Measurements from ENCODE around the gene PYGO2. TPM values are rescaled to one million over a fixed set of nuclear protein-coding genes. Genes with fewer than 3 reads are reported as not detected.
A peak's percentile ranks its signal among the peaks of the same experiment; 100 is the strongest.

PYGO2 gene
- total RNA-seq, 5 donors from 2014 or later (not counting 1 experiment from before 2014, with no cell fraction given) = 36.0 to 70.8 (median 68.5) TPM

- no peak overlapping the region for H3K4me3 Mint-ChIP-seq
- WGBS (ENCODE audit: insufficient coverage) = 84% methylated on average over 14 of the region's 15 CpGs
- H3K27me3 Mint-ChIP-seq = no peaks in the 10 kb centered on the region
- H3K4me3 ChIP-seq (ENCODE audit: control insufficient read depth in 1 of 2, extremely low read depth in 1 of 2, low read length in 1 of 2) = no peak overlapping the region
- peaks cover 10 to 77% of the 10 kb centered on the region in 2 experiments for H3K4me1 ChIP-seq (ENCODE audit: control insufficient read depth in 1 of 2, extremely low read depth in 1 of 2, insufficient read depth in 2 of 2, low read length in 2 of 2)
- H3K36me3 ChIP-seq (ENCODE audit: control insufficient read depth in 2 of 2, extremely low read depth in 1 of 2, insufficient read depth in 1 of 2, low read length in 1 of 2) = peaks cover 28 to 54% of the 10 kb centered on the region in 2 donors
- DNase-seq (no peak), ATAC-seq (replicated peaks in 1 of 4) (no peak)
- H3K9me3 Mint-ChIP-seq = no peaks in the 10 kb centered on the region
- ChIA-PET POLR2A (interaction anchor here (0.5 to 1.3 kb wide), 4 partner anchors 9 to 463 kb away, joined by 3 to 7 read pairs (median 4); partner anchors contain the start of gene PBXIP1 (in 1 of the 2)), CTCF (interaction anchor here in 1 of 2 donors (0.6 kb wide), 1 partner anchor 179 kb away, joined by 3 read pairs; no protein-coding TSS in a partner anchor)
- no peak overlapping the region for H3K27ac Mint-ChIP-seq
- peaks cover 14% of the 10 kb centered on the region for H3K36me3 Mint-ChIP-seq
- no peaks in the 10 kb centered on the region for H3K9me3 ChIP-seq
- no peaks in the 10 kb centered on the region for H3K27me3 ChIP-seq (replicated peaks in 1 of 2; ENCODE audit: control insufficient read depth in 2 of 2, extremely low read depth in 1 of 2, insufficient read depth in 2 of 2, low read length in 1 of 2)
- peak overlapping the region; percentile 20 for H3K27ac ChIP-seq (ENCODE audit: low read length)
- H3K4me1 Mint-ChIP-seq = peaks cover 52 to 61% (median 57%) of the 10 kb centered on the region in 3 donors
Observed at GRCh38 chr1:154945160-154945961, 16.2 kb downstream of the PYGO2 start.

DNA sequence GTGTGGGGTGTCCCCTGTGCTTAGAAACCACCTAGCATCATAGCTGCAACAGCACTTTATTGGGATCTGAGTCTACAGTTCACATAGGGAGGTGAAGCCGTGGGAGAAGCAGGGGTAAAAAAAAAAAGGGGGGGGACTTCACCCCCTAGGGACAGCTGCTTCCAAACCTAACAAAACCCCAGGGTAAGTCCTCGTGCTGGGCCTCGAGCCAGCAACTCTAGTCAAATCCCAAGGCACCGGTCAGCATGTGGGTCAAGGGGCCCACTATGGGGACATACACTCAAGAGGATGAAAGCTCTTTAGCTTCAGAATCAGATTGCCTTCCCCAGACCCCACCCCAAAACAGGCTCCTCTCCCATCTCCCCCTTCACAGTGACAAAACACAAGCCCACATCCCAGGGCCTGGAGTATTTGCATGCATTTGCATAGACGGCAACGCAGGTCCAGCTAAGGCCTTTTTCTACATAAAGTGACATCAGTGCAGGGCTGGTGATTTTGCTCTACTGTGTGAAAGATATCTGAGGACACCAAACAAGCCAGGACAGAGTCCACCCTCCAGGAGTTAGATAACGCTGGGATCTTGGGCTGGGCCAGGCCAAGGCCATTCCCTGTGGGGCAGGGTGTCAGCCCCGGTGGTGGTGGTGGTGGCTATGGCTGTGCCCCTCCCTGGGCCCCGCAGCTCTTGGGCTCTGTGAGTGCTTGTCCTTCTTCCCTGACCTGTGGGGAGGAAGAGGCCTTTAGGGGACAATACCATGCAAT is 17.0 kb downstream of the PYGO2 start:
- peaks cover 12 to 81% of the 10 kb centered on the region in 2 experiments for H3K4me1 ChIP-seq (ENCODE audit: control insufficient read depth in 1 of 2, extremely low read depth in 1 of 2, insufficient read depth in 2 of 2, low read length in 2 of 2)
- peak overlapping the region; percentile 52 to 91 for H3K27ac Mint-ChIP-seq
- peaks cover 28 to 49% of the 10 kb centered on the region in 2 donors for H3K36me3 ChIP-seq (ENCODE audit: control insufficient read depth in 2 of 2, extremely low read depth in 1 of 2, insufficient read depth in 1 of 2, low read length in 1 of 2)
- no peaks in the 10 kb centered on the region for H3K9me3 ChIP-seq
- POLR2A ChIA-PET = interaction anchor here (0.6 to 1.3 kb wide), 5 partner anchors 9 to 29 kb away, joined by 3 to 4 read pairs (median 3); partner anchors contain the start of gene PBXIP1 (in 1 of the 2)
- H3K27ac ChIP-seq (ENCODE audit: low read length) = peak overlapping the region; percentile 93
- peak overlapping the region in 1 of 3 donors; percentile 58 for H3K4me3 Mint-ChIP-seq
- no peaks in the 10 kb centered on the region for H3K27me3 ChIP-seq (replicated peaks in 1 of 2; ENCODE audit: control insufficient read depth in 2 of 2, extremely low read depth in 1 of 2, insufficient read depth in 2 of 2, low read length in 1 of 2)
- no peaks in the 10 kb centered on the region for H3K9me3 Mint-ChIP-seq
- CTCF ChIA-PET = interaction anchor here in 1 of 2 donors (0.6 to 1.1 kb wide), 4 partner anchors 10 to 101 kb away, joined by 3 read pairs; no protein-coding TSS in a partner anchor
- ATAC-seq (replicated peaks in 1 of 4) (no peak), DNase-seq (no peak)
- H3K27me3 Mint-ChIP-seq = no peaks in the 10 kb centered on the region
- H3K36me3 Mint-ChIP-seq = peaks cover 14% of the 10 kb centered on the region
- no peak overlapping the region for H3K4me3 ChIP-seq (ENCODE audit: control insufficient read depth in 1 of 2, extremely low read depth in 1 of 2, low read length in 1 of 2)
- peaks cover 56 to 64% (median 60%) of the 10 kb centered on the region in 3 donors for H3K4me1 Mint-ChIP-seq
- 70% methylated on average over 5 of the region's 9 CpGs for WGBS (ENCODE audit: insufficient coverage)

DNA sequence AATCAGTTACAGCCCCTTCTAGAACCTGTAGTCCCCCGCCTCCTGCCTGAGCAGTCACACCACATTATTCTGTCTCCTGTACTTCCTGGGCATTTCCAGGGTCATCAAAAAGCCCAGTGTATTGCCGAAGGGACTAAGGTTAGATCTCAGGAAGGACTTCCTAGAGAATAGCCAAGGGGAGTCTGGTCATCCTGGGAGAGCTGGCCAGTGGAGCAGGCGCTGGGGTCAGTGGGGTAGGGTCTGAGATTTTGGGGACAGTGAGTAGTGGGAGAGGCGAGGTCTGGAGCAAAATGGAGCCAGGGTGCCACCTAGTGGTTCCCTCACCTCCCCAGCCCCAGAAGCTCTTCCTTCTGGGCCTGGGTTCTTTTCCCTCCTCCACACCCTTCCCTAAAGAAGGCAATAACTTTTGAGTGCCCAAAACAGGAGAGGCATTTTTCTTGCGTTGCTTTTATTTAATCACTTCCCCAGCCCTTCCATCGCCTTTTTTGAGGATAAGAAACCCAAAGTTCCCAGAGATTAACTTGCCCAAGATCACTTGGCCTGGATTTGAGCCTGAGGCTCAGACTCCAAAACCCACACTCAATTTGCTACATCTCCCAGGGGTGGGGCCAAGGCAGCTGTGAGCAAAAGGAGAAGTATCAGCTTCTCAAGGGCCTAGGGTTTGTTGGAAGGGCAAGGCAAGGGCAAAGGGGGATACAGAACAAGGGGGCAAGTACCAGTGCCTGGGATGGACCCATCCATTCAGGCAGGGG is 17.8 kb downstream of the PYGO2 start:
- Mint-ChIP-seq H3K36me3 (peaks cover 9% of the 10 kb centered on the region), H3K27me3 (no peaks in the 10 kb centered on the region), H3K4me3 (peak overlapping the region in 1 of 3 donors; percentile 58), H3K4me1 (peaks cover 57 to 68% (median 59%) of the 10 kb centered on the region in 3 donors), H3K9me3 (no peaks in the 10 kb centered on the region), H3K27ac (peak overlapping the region; percentile 89 to 91)
- ChIA-PET POLR2A (interaction anchor here (0.6 to 1.3 kb wide), 5 partner anchors 9 to 30 kb away, joined by 3 to 4 read pairs (median 3); partner anchors contain the start of gene PBXIP1 (in 1 of the 2)), CTCF (interaction anchor here (0.6 to 1.1 kb wide), 5 partner anchors 11 to 274 kb away, joined by 3 read pairs; no protein-coding TSS in a partner anchor)
- ATAC-seq (replicated peaks in 1 of 4) = peak; percentile 23 to 46 (median 38)
- peak in 10 of 35 experiments; percentile 13 to 70 (median 34) for DNase-seq
- Histone ChIP-seq H3K27ac (ENCODE audit: low read length) (peak overlapping the region; percentile 93), H3K9me3 (no peaks in the 10 kb centered on the region), H3K36me3 (ENCODE audit: control insufficient read depth in 2 of 2, extremely low read depth in 1 of 2, insufficient read depth in 1 of 2, low read length in 1 of 2) (peaks cover 28 to 46% of the 10 kb centered on the region in 2 donors), H3K27me3 (replicated peaks in 1 of 2; ENCODE audit: control insufficient read depth in 2 of 2, extremely low read depth in 1 of 2, insufficient read depth in 2 of 2, low read length in 1 of 2) (no peaks in the 10 kb centered on the region), H3K4me1 (ENCODE audit: control insufficient read depth in 1 of 2, extremely low read depth in 1 of 2, insufficient read depth in 2 of 2, low read length in 2 of 2) (peaks cover 12 to 80% of the 10 kb centered on the region in 2 experiments), H3K4me3 (ENCODE audit: control insufficient read depth in 1 of 2, extremely low read depth in 1 of 2, low read length in 1 of 2) (no peak overlapping the region)
- 20% methylated on average over 3 of the region's 6 CpGs for WGBS (ENCODE audit: insufficient coverage)

- ATAC-seq (replicated peaks in 1 of 4) (no peak), DNase-seq (no peak)
- ChIA-PET POLR2A (no interaction called here), CTCF (no interaction called here)
- H3K27me3 ChIP-seq (replicated peaks in 1 of 2; ENCODE audit: control insufficient read depth in 2 of 2, extremely low read depth in 1 of 2, insufficient read depth in 2 of 2, low read length in 1 of 2) = no peaks in the 10 kb centered on the region
- Mint-ChIP-seq H3K27ac (peak overlapping the region; percentile 89 to 91), H3K4me3 (peak overlapping the region in 1 of 3 donors; percentile 61), H3K4me1 (peaks cover 64 to 80% (median 70%) of the 10 kb centered on the region in 3 donors), H3K27me3 (no peaks in the 10 kb centered on the region), H3K9me3 (no peaks in the 10 kb centered on the region), H3K36me3 (peaks cover 5% of the 10 kb centered on the region)
- no peak overlapping the region for H3K4me3 ChIP-seq (ENCODE audit: control insufficient read depth in 1 of 2, extremely low read depth in 1 of 2, low read length in 1 of 2)
- H3K27ac ChIP-seq (ENCODE audit: low read length) = peak overlapping the region; percentile 93
- WGBS (ENCODE audit: insufficient coverage) = 75% methylated on average over 2 of the region's 5 CpGs
- H3K4me1 ChIP-seq (ENCODE audit: control insufficient read depth in 1 of 2, extremely low read depth in 1 of 2, insufficient read depth in 2 of 2, low read length in 2 of 2) = peaks cover 18 to 80% of the 10 kb centered on the region in 2 experiments
- no peaks in the 10 kb centered on the region for H3K9me3 ChIP-seq
- H3K36me3 ChIP-seq (ENCODE audit: control insufficient read depth in 2 of 2, extremely low read depth in 1 of 2, insufficient read depth in 1 of 2, low read length in 1 of 2) = peaks cover 17 to 25% of the 10 kb centered on the region in 2 donors
Observed at GRCh38 chr1:154941333-154942013, 20.1 kb downstream of the PYGO2 start.

DNA sequence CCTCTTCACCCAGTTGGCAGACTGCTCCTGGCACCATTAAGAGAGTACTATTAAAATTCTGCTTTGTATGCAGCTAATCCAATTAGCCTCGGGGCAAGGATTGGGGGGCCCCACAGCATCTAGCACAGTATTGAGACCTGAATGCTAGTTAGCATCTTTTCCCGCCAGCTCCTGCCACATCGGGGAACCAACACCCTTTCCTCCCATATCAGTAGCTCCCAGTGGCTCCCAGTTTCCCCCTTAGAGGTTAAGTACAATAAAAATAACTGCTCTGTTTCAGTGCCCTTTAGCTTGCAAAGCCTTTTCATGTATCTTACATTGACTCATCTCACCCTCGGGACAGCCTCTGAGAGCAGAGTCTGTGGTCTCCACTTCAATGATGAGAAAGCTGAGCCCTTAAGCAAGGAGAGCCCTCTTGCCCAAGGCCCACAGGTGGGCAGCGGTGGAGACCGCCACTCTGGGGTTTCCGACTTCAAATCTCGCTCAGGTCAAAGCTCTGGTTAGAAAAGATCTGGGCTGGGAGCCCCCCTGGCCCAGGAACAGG is 20.9 kb downstream of the PYGO2 start:
- Mint-ChIP-seq H3K36me3 (no peaks in the 10 kb centered on the region), H3K27me3 (no peaks in the 10 kb centered on the region), H3K4me1 (peaks cover 70 to 80% (median 77%) of the 10 kb centered on the region in 3 donors), H3K9me3 (no peaks in the 10 kb centered on the region), H3K4me3 (peak overlapping the region in 1 of 3 donors; percentile 61), H3K27ac (peak overlapping the region; percentile 88 to 89)
- POLR2A ChIA-PET = interaction anchor here (1.0 to 1.1 kb wide), 2 partner anchors 15 kb away, joined by 3 to 6 read pairs; partner anchors contain the start of gene PBXIP1 (in 2 of the 2)
- H3K4me3 ChIP-seq (ENCODE audit: control insufficient read depth in 1 of 2, extremely low read depth in 1 of 2, low read length in 1 of 2) = no peak overlapping the region
- H3K9me3 ChIP-seq = no peaks in the 10 kb centered on the region
- H3K36me3 ChIP-seq (ENCODE audit: control insufficient read depth in 2 of 2, extremely low read depth in 1 of 2, insufficient read depth in 1 of 2, low read length in 1 of 2) = peaks cover 11 to 18% of the 10 kb centered on the region in 2 donors
- H3K27ac ChIP-seq (ENCODE audit: low read length) = peak overlapping the region; percentile 93
- ATAC-seq (replicated peaks in 1 of 4) = no peak
- no peaks in the 10 kb centered on the region for H3K27me3 ChIP-seq (replicated peaks in 1 of 2; ENCODE audit: control insufficient read depth in 2 of 2, extremely low read depth in 1 of 2, insufficient read depth in 2 of 2, low read length in 1 of 2)
- CTCF ChIA-PET = interaction anchor here in 1 of 2 donors (0.6 to 1.4 kb wide), 2 partner anchors 15 to 34 kb away, joined by 3 to 4 read pairs; partner anchors contain the start of gene PBXIP1
- 54% methylated on average over 4 of the region's 8 CpGs for WGBS (ENCODE audit: insufficient coverage)
- H3K4me1 ChIP-seq (ENCODE audit: control insufficient read depth in 1 of 2, extremely low read depth in 1 of 2, insufficient read depth in 2 of 2, low read length in 2 of 2) = peaks cover 24 to 86% of the 10 kb centered on the region in 2 experiments
- no peak for DNase-seq

All from T-cell (primary cell).